Nephron progenitor cell (in vitro differentiated cells): ENCODE measurements around the gene APBB1.

ENCODE experiments used
- DNase-seq: peaks from one replicate; pipeline ENCODE4 v3.0.0; 2021
- H3K27ac Mint-ChIP-seq: 2 replicates; pipeline ENCODE4 v1.8.0; 2021; ENCODE audit warnings: mild to moderate bottlenecking, moderate library complexity, mixed read lengths
- H3K27me3 Mint-ChIP-seq: 2 replicates; pipeline ENCODE4 v1.8.0; 2021; ENCODE audit warnings: mild to moderate bottlenecking, low read depth, mixed read lengths; ENCODE audit not compliant: poor library complexity
- H3K36me3 Mint-ChIP-seq: 2 replicates; pipeline ENCODE4 v1.8.0; 2021; ENCODE audit warnings: low read depth, mixed read lengths
- H3K4me1 Mint-ChIP-seq: 2 replicates; pipeline ENCODE4 v1.8.0; 2021; ENCODE audit warnings: mixed read lengths
- H3K4me3 Mint-ChIP-seq: 2 replicates; pipeline ENCODE4 v1.8.0; 2021; ENCODE audit warnings: mild to moderate bottlenecking, moderate library complexity, mixed read lengths
- H3K9me3 Mint-ChIP-seq: 2 replicates; pipeline ENCODE4 v1.8.0; 2021; ENCODE audit warnings: mild to moderate bottlenecking, moderate library complexity, mixed read lengths
- CTCF ChIP-seq: fragments of 200-600 bp; sonication (generic); IDR thresholded peaks from 2 replicates; pipeline ENCODE4 v1.5.0; 2021; ENCODE audit warnings: antibody characterized with exemption

Gene APBB1

GRCh38 chr11:6362873-6363678 is 55.8 kb downstream of the APBB1 start:
- H3K36me3 Mint-ChIP-seq, result no peaks in the 10 kb centered on the region
- no peaks in the 10 kb centered on the region for H3K4me1 Mint-ChIP-seq
- H3K27ac Mint-ChIP-seq, result no peak overlapping the region
- H3K4me3 Mint-ChIP-seq, result no peak overlapping the region
- peak; percentile 82 for TF ChIP-seq CTCF
- no peaks in the 10 kb centered on the region for H3K9me3 Mint-ChIP-seq
- peak; percentile 80 for DNase-seq
- no peaks in the 10 kb centered on the region for H3K27me3 Mint-ChIP-seq

- no peak overlapping the region for H3K27ac Mint-ChIP-seq
- H3K9me3 Mint-ChIP-seq, result no peaks in the 10 kb centered on the region
- no peaks in the 10 kb centered on the region for H3K27me3 Mint-ChIP-seq
- peaks cover under 1% of the 10 kb centered on the region for H3K4me1 Mint-ChIP-seq
- no peak for TF ChIP-seq CTCF
- no peak overlapping the region for H3K4me3 Mint-ChIP-seq
- no peaks in the 10 kb centered on the region for H3K36me3 Mint-ChIP-seq
- DNase-seq, result no peak
Observed at GRCh38 chr11:6362185-6362872, 56.6 kb downstream of the APBB1 start.

GRCh38 chr11:6360183-6360582 is 58.7 kb downstream of the APBB1 start:
- H3K9me3 Mint-ChIP-seq, result no peaks in the 10 kb centered on the region
- DNase-seq, result no peak
- no peaks in the 10 kb centered on the region for H3K36me3 Mint-ChIP-seq
- H3K4me1 Mint-ChIP-seq, result peaks cover 10% of the 10 kb centered on the region
- no peaks in the 10 kb centered on the region for H3K27me3 Mint-ChIP-seq
- no peak for TF ChIP-seq CTCF
- no peak overlapping the region for H3K4me3 Mint-ChIP-seq
- no peak overlapping the region for H3K27ac Mint-ChIP-seq

GRCh38 chr11:6357222-6357621 is 61.7 kb downstream of the APBB1 start:
- peaks cover 10% of the 10 kb centered on the region for H3K4me1 Mint-ChIP-seq
- peaks cover 9% of the 10 kb centered on the region for H3K27me3 Mint-ChIP-seq
- H3K27ac Mint-ChIP-seq, result no peak overlapping the region
- DNase-seq, result no peak
- H3K9me3 Mint-ChIP-seq, result no peaks in the 10 kb centered on the region
- H3K36me3 Mint-ChIP-seq, result no peaks in the 10 kb centered on the region
- no peak for TF ChIP-seq CTCF
- no peak overlapping the region for H3K4me3 Mint-ChIP-seq

- H3K27me3 Mint-ChIP-seq, result peaks cover 13% of the 10 kb centered on the region
- peaks cover 10% of the 10 kb centered on the region for H3K4me1 Mint-ChIP-seq
- no peak overlapping the region for H3K4me3 Mint-ChIP-seq
- DNase-seq, result no peak
- H3K9me3 Mint-ChIP-seq, result no peaks in the 10 kb centered on the region
- TF ChIP-seq CTCF, result no peak
- peak overlapping the region; percentile 55 for H3K27ac Mint-ChIP-seq
- H3K36me3 Mint-ChIP-seq, result no peaks in the 10 kb centered on the region
Observed at GRCh38 chr11:6356503-6357055, 62.3 kb downstream of the APBB1 start.
